Gastroesophageal sphincter (tissue), 4 donors: ENCODE results near the gene CXorf66. TPM values are rescaled to one million over a fixed set of nuclear protein-coding genes. Genes with fewer than 3 reads are reported as not detected.

Source experiments
- ATAC-seq: fragments of 150-250 bp; one replicate; pipeline ENCODE4 v1.9.1; 2016; ENCODE audit warnings: mild to moderate bottlenecking, moderate library complexity
- H3K27ac ChIP-seq, 4 donors: fragments of 200-600 bp; sonication (generic) in 3 of 4; 1 replicate in 3 of 4; 2 replicates in 1 of 4; pipeline ENCODE4 v1.5.1; 2016 to 2019
- H3K27me3 ChIP-seq: fragments of 200-600 bp; sonication (generic); one replicate; pipeline ENCODE4 v1.5.1; 2019
- H3K36me3 ChIP-seq, 2 donors: fragments of 200-600 bp; sonication (generic); one replicate each; pipeline ENCODE4 v1.5.1; 2019; ENCODE audit warnings: control low read depth in 1 of 2
- H3K4me1 ChIP-seq, 3 donors: fragments of 200-600 bp; sonication (generic); 1 replicate in 2 of 3; 2 replicates in 1 of 3; pipeline ENCODE4 v1.5.1; 2016 to 2019; ENCODE audit warnings: control low read depth in 2 of 3
- H3K4me3 ChIP-seq, 2 donors: fragments of 200-600 bp; sonication (generic); one replicate each; pipeline ENCODE4 v1.5.1; 2019; ENCODE audit warnings: mild to moderate bottlenecking in 1 of 2, moderate library complexity in 1 of 2
- H3K9me3 ChIP-seq, 3 donors: fragments of 200-600 bp; sonication (generic); one replicate each; pipeline ENCODE4 v1.5.1; 2017 to 2019; ENCODE audit warnings: control low read depth in 2 of 3
- EP300 ChIP-seq: sonication (generic); formaldehyde crosslinking; IDR thresholded peaks from one replicate; pipeline ENCODE4 v1.6.1; 2017; ENCODE audit warnings: antibody characterized with exemption, mild to moderate bottlenecking
- POLR2A ChIP-seq, 2 donors: fragments of 450-650 bp; IDR thresholded peaks; one replicate each; pipeline ENCODE4 v1.6.1; 2017; ENCODE audit warnings: antibody characterized with exemption in 2 of 2, mild to moderate bottlenecking in 2 of 2, moderate library complexity in 1 of 2
- POLR2AphosphoS5 ChIP-seq: sonication (generic); formaldehyde crosslinking; IDR thresholded peaks from one replicate; pipeline ENCODE4 v1.6.1; 2017; ENCODE audit warnings: antibody characterized with exemption
- WGBS, 2 donors: methylation state at CpG; one replicate each; pipeline ENCODE4 v1.1.5; 2018; ENCODE audit warnings: low coverage in 1 of 2; 5-methylcytosine and 5-hydroxymethylcytosine counted together
- small RNA-seq, 4 donors: library from RNA; depleted of rRNA; stranded (forward); fragments of <200 nt; gene quantifications; one replicate each; pipeline ENCODE3, GENCODE V24; 2016
- total RNA-seq, 4 donors: library from RNA; depleted of rRNA; stranded (reverse); fragments of >200 nt; gene quantifications; one replicate each; pipeline ENCODE4 v1.1.0, GENCODE V29; 2016
- TF ChIP-seq, protein P1 (sequence below), 4 experiments: fragments of 200-600 bp in 2 of 4; fragments of 450-650 bp in 2 of 4; sonication (generic) in 1 of 4; IDR thresholded peaks; one replicate each; pipeline ENCODE4 v1.5.1; 2017 to 2019; ENCODE audit warnings: antibody characterized with exemption in 4 of 4, mild to moderate bottlenecking in 2 of 4, moderate library complexity in 2 of 4

CXorf66 gene
- total RNA-seq, 4 donors from 2014 or later = not detected

- no peak for ATAC-seq
- no peaks in the 10 kb centered on the region for H3K27me3 ChIP-seq
- no peaks in the 10 kb centered on the region for H3K4me1 ChIP-seq
- no peaks in the 10 kb centered on the region for H3K36me3 ChIP-seq
- no peak overlapping the region for H3K27ac ChIP-seq
- H3K4me3 ChIP-seq = no peak overlapping the region
- no peaks in the 10 kb centered on the region for H3K9me3 ChIP-seq
- 52 to 88% methylated on average over 1 to 3 of the region's 3 CpGs for WGBS, 2 donors
- TF ChIP-seq, protein P1, sequence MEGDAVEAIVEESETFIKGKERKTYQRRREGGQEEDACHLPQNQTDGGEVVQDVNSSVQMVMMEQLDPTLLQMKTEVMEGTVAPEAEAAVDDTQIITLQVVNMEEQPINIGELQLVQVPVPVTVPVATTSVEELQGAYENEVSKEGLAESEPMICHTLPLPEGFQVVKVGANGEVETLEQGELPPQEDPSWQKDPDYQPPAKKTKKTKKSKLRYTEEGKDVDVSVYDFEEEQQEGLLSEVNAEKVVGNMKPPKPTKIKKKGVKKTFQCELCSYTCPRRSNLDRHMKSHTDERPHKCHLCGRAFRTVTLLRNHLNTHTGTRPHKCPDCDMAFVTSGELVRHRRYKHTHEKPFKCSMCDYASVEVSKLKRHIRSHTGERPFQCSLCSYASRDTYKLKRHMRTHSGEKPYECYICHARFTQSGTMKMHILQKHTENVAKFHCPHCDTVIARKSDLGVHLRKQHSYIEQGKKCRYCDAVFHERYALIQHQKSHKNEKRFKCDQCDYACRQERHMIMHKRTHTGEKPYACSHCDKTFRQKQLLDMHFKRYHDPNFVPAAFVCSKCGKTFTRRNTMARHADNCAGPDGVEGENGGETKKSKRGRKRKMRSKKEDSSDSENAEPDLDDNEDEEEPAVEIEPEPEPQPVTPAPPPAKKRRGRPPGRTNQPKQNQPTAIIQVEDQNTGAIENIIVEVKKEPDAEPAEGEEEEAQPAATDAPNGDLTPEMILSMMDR (IDR thresholded peaks at IDR 0.05) = no peak
- TF ChIP-seq POLR2A (IDR thresholded peaks at IDR 0.05) = no peak
- no peak for TF ChIP-seq EP300
- no peak for TF ChIP-seq POLR2AphosphoS5
Measured at GRCh38 chrX:139909712-139910111, 55.6 kb downstream of the CXorf66 start.

GRCh38 chrX:139907078-139907477 is 58.2 kb downstream of the CXorf66 start:
- H3K4me3 ChIP-seq = no peak overlapping the region
- no peaks in the 10 kb centered on the region for H3K27me3 ChIP-seq
- no peak for ATAC-seq
- no peaks in the 10 kb centered on the region for H3K4me1 ChIP-seq
- H3K36me3 ChIP-seq = no peaks in the 10 kb centered on the region
- H3K27ac ChIP-seq = no peak overlapping the region
- no CpG with 5 or more reads among the region's 3 CpGs for WGBS, 2 donors
- TF ChIP-seq POLR2A (IDR thresholded peaks at IDR 0.05) (no peak), EP300 (no peak)
- no peaks in the 10 kb centered on the region for H3K9me3 ChIP-seq

DNA sequence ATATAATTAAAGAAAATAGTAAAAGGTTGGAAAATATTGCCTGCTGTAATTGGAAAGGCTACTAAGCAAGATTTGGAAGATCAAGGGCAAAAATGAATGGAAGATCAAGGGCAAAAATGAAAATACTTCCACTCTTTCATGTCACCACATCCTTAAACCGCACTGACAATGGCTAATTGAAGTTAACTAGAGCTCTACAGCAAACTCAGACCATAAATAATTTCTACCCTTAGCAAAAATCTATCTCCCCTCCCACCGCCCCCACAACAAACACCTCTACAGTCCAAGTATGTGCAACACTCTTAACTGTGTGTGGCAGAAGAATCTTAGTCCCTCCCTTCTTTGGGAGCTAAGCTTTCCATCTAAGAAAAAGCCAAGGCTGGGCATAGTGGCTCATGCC is 59.6 kb downstream of the CXorf66 start:
- Histone ChIP-seq H3K4me3 (no peak overlapping the region), H3K36me3 (no peaks in the 10 kb centered on the region), H3K27ac (no peak overlapping the region), H3K27me3 (no peaks in the 10 kb centered on the region), H3K4me1 (no peaks in the 10 kb centered on the region), H3K9me3 (no peaks in the 10 kb centered on the region)
- 64 to 100% methylated on average over 1 to 2 of the region's 2 CpGs for WGBS, 2 donors
- ATAC-seq = no peak
- no peak for TF ChIP-seq POLR2AphosphoS5
- TF ChIP-seq EP300 = no peak
- TF ChIP-seq POLR2A (IDR thresholded peaks at IDR 0.05) = no peak
- TF ChIP-seq, protein P1 (IDR thresholded peaks at IDR 0.05) = no peak

Small RNAs within 50 kb of the gene (small RNA-seq; reads per million reads assigned to genes)
- 0 to 2.6 (median 1.6) reads per million in 4 donors for gene MIR505
- gene RF00425 = 0 reads per million in 4 donors

Other genes starting within 250 kb of the CXorf66 start
- gene ATP11C, start 32.5 kb downstream of the CXorf66 start, total RNA-seq = 10 to 100 TPM; 20.4 to 33.3 (median 27.3) TPM